Esophagus (tissue), 2 donors: ENCODE measurements around the gene SAMD4A. TPM values are rescaled to one million over a fixed set of nuclear protein-coding genes. Genes with fewer than 3 reads are reported as not detected.
"Not testable (repeated sequence)": the region's sequence is repeated elsewhere in the genome, so short reads cannot be mapped to it uniquely, and the experiment has no call there.

Experiments used
- H3K27ac ChIP-seq, 2 donors: one replicate each; pipeline ENCODE4 v1.5.1; 2013; ENCODE audit warnings: low read depth in 2 of 2, mild to moderate bottlenecking in 2 of 2, inconsistent platforms in 1 of 2, low read length in 1 of 2, moderate library complexity in 1 of 2
- H3K27me3 ChIP-seq, 2 donors: one replicate each; pipeline ENCODE4 v1.6.1; 2013; ENCODE audit warnings: low read length in 2 of 2, control low read depth in 1 of 2, mild to moderate bottlenecking in 1 of 2; ENCODE audit not compliant: insufficient read depth in 2 of 2, control insufficient read depth in 1 of 2
- H3K36me3 ChIP-seq, 2 donors: one replicate each; pipeline ENCODE4 v1.6.1; 2013; ENCODE audit warnings: low read length in 1 of 2; ENCODE audit not compliant: control insufficient read depth in 2 of 2, insufficient read depth in 2 of 2
- H3K4me1 ChIP-seq, 2 donors: one replicate each; pipeline ENCODE4 v1.6.1; 2013; ENCODE audit warnings: low read length in 1 of 2; ENCODE audit not compliant: control insufficient read depth in 2 of 2, insufficient read depth in 2 of 2
- H3K4me3 ChIP-seq, 2 donors: one replicate each; pipeline ENCODE4 v1.5.1; 2013; ENCODE audit warnings: low read length in 2 of 2, mild to moderate bottlenecking in 2 of 2, low read depth in 1 of 2, moderate library complexity in 1 of 2
- H3K9me3 ChIP-seq, 2 donors: one replicate each; pipeline ENCODE4 v1.6.1; 2013; ENCODE audit warnings: mild to moderate bottlenecking in 2 of 2, low read depth in 1 of 2, low read length in 1 of 2, moderate library complexity in 1 of 2; ENCODE audit not compliant: control insufficient read depth in 2 of 2, insufficient read depth in 1 of 2
- WGBS, 2 donors: extraction: QIAGEN DNeasy Blood & Tissue Kit; methylation state at CpG; one replicate each; pipeline ENCODE4 v1.1.7; 2013; 5-methylcytosine and 5-hydroxymethylcytosine counted together
- polyA plus RNA-seq, 2 donors: library from polyadenylated mRNA; stranded (reverse); fragments of 200-250 nt; gene quantifications; one replicate each; pipeline ENCODE4 v1.2.3, GENCODE V29; 2013
- donor health status: healthy with polysubstance abuse.
- donor health status: Bipolar disorder and iron deficiency.

Gene SAMD4A
- polyA plus RNA-seq, 2 donors: 1.1 to 1.7 TPM

DNA sequence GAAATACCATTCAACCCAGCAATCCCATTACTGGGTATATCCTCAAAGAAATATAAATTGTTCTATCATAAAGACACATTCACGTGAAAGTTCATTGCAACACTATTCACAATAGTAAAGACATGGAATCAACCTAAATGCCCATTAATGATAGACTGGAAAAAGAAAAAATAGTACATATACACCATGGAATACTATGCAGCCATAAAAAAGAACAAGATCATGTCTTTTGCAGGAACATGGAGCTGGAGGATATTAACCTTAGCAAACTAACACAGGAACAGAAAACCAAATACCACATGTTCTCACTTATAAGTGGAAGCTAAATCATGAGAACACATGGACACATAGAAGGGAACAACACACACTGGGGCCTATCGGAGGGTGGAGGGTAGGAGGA, 234.6 kb downstream of the SAMD4A start:
- H3K4me1 ChIP-seq, H3K4me3 ChIP-seq, H3K27me3 ChIP-seq, H3K36me3 ChIP-seq, H3K27ac ChIP-seq, H3K9me3 ChIP-seq: not testable (repeated sequence)
- 90 to 93% methylated on average over 2 of the region's 2 CpGs for WGBS, 2 donors

DNA sequence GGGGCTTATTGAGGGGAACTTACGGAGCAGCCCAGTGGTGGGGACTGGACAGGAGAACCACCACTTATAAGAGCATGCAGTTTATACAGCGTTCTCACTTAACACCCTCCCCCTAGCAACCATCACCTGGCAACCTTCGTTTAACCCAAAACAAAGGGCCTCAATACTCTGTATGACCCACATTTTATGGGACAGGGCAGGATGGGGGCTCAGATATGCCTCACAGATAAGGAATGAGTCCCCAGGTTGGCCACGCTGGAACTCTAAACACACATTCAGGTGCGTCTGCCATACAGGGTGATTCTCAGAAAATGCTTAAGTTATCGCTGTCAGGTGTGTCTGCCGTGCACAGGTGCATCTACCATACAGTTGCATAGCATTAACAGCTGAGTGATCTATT, 236.5 kb downstream of the SAMD4A start:
- WGBS, 2 donors: 68 to 76% methylated on average over 7 of the region's 7 CpGs
- Histone ChIP-seq H3K27me3 (no peaks in the 10 kb centered on the region), H3K9me3 (no peaks in the 10 kb centered on the region), H3K36me3 (no peaks in the 10 kb centered on the region), H3K4me3 (no peak overlapping the region), H3K27ac (no peak overlapping the region), H3K4me1 (peaks cover 3 to 10% of the 10 kb centered on the region in 2 donors)

DNA sequence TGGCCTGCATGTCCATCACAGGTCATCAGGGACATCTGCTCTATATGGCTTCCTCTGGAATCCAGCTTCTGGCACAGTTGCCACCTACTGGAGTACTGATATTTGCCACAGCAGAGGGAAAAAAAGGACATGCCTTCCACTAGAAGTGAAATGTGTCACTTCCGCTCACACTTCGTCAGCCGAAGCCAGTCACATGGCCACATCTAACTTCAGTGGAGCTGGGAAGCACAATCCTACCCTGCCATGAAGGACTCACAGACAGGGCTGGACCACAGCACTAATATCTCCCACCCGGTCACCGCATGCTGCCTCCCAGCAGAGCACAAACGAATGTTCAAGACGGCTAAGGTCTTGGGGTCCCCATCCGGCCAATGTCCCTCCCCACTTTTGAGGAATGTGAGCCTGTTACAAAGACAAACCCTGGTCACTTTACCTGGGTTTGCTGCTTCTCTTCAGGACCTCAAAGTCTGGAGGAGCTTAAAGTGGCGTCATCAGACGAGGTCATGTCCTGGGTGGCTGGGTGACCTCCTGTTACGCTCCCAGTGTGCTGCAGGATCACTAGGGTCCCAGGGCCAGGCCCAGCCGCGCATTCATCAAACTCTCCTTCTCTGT, 237.1 kb downstream of the SAMD4A start:
- WGBS, 2 donors: 89% methylated on average over 13 of the region's 13 CpGs
- peaks cover 3 to 10% of the 10 kb centered on the region in 2 donors for H3K4me1 ChIP-seq
- no peaks in the 10 kb centered on the region for H3K9me3 ChIP-seq
- no peak overlapping the region for H3K27ac ChIP-seq
- H3K36me3 ChIP-seq: no peaks in the 10 kb centered on the region
- H3K27me3 ChIP-seq: no peaks in the 10 kb centered on the region
- H3K4me3 ChIP-seq: no peak overlapping the region

DNA sequence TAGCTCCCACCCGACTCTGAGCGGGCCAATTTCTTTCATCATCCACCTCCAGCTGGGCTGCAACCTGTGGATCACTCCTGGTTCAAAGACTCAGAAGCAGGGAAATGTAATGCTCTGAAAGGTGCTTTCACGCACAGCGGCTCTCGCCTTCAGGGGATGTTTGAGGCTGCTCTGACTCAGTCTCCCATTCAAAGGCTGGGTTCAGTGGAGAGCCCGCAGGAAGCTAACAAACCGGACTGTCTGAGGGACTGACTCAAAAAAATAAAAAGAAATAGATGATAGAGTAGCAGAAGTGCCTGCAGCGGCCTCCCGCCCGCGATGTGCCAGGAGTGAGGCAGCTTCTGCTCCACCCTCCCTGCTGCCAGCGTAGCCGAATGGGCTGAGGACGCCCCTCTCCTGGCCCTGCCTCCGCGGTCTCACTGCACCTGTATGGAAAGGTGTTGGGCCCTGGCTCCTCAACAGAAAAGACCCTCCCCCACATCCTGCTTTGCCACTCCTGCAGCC, 237.7 kb downstream of the SAMD4A start:
- Histone ChIP-seq H3K36me3 (no peaks in the 10 kb centered on the region), H3K9me3 (no peaks in the 10 kb centered on the region), H3K4me3 (no peak overlapping the region), H3K27ac (no peak overlapping the region), H3K4me1 (peaks cover 3 to 10% of the 10 kb centered on the region in 2 donors), H3K27me3 (no peaks in the 10 kb centered on the region)
- 41 to 59% methylated on average over 16 of the region's 16 CpGs for WGBS, 2 donors

DNA sequence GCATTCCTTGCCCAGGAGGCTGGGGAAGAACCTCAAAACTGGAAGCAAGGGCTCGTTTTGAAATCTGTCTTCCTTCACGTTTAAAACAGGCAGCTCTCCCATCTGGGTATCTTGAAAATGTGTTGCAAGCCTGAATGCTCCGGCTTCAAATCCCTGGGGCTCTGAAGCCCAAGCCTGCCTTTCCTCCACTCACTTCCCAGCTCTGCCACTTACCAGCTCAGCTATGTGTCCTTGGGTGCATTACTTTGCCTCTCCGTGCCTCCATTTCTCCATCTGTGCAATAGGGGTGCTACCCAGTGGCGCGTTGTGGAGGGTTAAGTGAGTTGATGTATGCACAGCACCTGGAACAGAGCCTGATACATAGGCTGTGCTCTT, 238.1 kb downstream of the SAMD4A start:
- 53 to 63% methylated on average over 6 of the region's 6 CpGs for WGBS, 2 donors
- H3K27ac ChIP-seq: no peak overlapping the region
- no peaks in the 10 kb centered on the region for H3K9me3 ChIP-seq

DNA sequence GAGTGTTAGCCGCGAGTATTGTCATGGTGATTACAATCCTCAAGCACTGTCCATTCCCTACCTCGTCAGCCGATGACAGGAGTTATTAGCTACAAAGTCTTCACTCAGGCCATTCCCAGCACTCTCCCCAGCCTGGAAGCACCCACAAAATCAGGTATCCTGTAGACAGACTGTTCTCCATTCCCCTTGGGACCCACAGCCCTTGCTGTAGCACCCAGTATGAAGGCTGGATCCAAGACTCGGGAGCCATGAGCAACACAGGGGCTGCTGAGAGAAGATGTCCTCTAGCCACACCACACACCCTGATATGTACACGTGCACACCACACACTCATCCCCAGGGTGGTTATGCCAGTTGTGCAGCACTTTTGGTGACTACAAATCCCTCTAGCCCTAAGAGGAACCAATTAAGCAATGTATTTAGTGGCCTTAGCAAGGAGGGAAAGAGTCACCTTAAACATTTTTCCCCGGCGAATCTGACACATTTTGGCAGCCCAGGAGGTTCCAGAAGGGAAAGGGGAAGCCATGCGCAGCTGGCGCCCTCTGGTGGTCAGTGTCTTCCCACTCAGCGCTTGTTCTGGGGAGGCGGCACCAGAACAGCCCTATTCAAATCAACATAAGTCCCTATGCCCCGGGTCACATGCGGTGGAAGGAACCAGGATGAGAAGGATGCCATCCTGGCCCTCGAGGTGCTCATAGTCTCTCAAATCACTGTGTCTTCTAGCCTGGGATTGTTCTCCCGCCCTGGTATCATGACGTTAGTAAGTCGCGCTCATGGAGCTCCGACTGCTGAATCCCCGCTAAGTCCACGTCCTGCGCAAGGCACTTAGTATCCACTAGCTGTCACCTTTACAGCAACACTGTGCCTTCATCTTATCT, 238.8 kb downstream of the SAMD4A start:
- H3K27me3 ChIP-seq: no peaks in the 10 kb centered on the region
- no peaks in the 10 kb centered on the region for H3K36me3 ChIP-seq
- no peak overlapping the region for H3K4me3 ChIP-seq
- WGBS, 2 donors: 34 to 38% methylated on average over 23 of the region's 23 CpGs
- H3K4me1 ChIP-seq: peaks cover 3 to 10% of the 10 kb centered on the region in 2 donors
- no peaks in the 10 kb centered on the region for H3K9me3 ChIP-seq
- H3K27ac ChIP-seq: no peak overlapping the region

More for the DNA sequence above, 238.1 kb downstream of the SAMD4A start:
- peaks cover 3 to 10% of the 10 kb centered on the region in 2 donors for H3K4me1 ChIP-seq
- H3K36me3 ChIP-seq: no peaks in the 10 kb centered on the region
- H3K4me3 ChIP-seq: no peak overlapping the region
- H3K27me3 ChIP-seq: no peaks in the 10 kb centered on the region

DNA sequence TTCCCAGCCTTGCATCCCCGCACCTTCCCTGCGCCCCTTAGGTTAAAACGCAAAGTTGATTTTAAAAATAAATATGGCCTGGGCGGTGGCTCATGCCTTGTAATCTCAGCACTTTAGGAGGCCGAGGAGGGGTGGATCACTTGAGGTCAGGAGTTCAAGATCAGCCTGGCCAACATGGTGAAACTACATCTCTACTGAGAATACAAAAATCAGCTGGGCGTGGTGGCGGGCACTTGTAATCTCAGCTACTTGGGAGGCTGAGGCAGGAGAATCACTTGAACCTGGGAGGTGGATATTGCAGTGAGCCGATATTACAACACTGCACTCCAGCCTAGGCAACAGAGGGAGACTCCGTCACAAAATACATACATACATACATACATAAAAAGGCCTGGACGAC, 239.7 kb downstream of the SAMD4A start:
- Histone ChIP-seq H3K4me3 (no peak overlapping the region), H3K27ac (no peak overlapping the region), H3K36me3 (no peaks in the 10 kb centered on the region), H3K4me1 (peaks cover 3 to 10% of the 10 kb centered on the region in 2 donors), H3K27me3 (no peaks in the 10 kb centered on the region), H3K9me3 (no peaks in the 10 kb centered on the region)
- 83 to 91% methylated on average over 10 of the region's 10 CpGs for WGBS, 2 donors

DNA sequence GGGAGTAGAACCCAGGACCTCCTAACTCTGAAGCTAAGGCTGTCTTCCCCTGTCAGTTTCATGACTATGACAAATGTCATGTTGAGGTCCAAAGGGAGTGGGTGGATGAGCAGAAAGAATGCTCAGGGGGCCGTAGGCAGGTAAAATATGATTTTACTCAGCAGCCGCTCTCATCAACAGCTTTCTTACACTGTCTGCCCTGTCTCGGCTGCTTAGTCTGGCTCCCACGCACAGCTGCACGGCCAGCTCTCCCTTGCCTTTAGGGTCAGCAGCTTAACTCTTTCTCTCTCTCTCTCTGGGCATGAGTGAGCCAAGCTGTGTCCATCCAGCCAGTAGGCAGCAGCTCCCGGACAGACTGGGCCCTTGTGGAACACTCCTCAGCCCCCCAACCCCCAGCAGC, 240.5 kb downstream of the SAMD4A start:
- H3K27me3 ChIP-seq: no peaks in the 10 kb centered on the region
- no peak overlapping the region for H3K27ac ChIP-seq
- peaks cover 3 to 10% of the 10 kb centered on the region in 2 donors for H3K4me1 ChIP-seq
- no peaks in the 10 kb centered on the region for H3K36me3 ChIP-seq
- WGBS, 2 donors: 82 to 83% methylated on average over 6 of the region's 6 CpGs
- no peaks in the 10 kb centered on the region for H3K9me3 ChIP-seq
- H3K4me3 ChIP-seq: no peak overlapping the region

DNA sequence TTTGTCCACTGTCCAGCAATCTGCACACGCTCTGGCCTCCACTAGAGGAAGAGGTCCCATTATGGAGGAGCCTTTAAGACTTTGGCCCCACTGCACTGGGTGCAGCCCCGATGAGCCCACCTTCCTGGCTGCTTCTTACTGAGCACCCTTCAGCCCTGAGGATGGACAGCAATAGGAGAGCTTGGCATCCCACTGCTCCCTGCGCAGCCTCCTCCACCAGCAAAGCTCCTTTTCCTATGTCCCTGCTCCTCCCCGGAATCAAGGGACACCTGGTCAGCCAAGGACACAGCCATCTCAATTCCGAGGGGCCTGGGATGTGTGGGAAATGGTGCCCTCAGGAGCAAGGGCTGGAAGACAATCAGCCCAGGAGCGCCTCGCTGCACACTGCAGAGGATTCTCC, 241.0 kb downstream of the SAMD4A start:
- Histone ChIP-seq H3K36me3 (no peaks in the 10 kb centered on the region), H3K27ac (no peak overlapping the region), H3K4me1 (peaks cover 5 to 10% of the 10 kb centered on the region in 2 donors), H3K4me3 (no peak overlapping the region), H3K27me3 (no peaks in the 10 kb centered on the region), H3K9me3 (no peaks in the 10 kb centered on the region)
- WGBS, 2 donors: 93 to 94% methylated on average over 7 of the region's 7 CpGs
